NT2/D1 (cell line): ENCODE results near the gene AQP11.
"Not testable (repeated sequence)": the region's sequence is repeated elsewhere in the genome, so short reads cannot be mapped to it uniquely, and the experiment has no call there.

Experiments used
- DNase-seq: peaks from one replicate; pipeline ENCODE4 v3.0.0-alpha.2; 2011; ENCODE audit warnings: low read depth, low spot score
- H3K27me3 ChIP-seq: 2 replicates; pipeline ENCODE4 v1.6.0; 2011; ENCODE audit warnings: mild to moderate bottlenecking; ENCODE audit not compliant: insufficient read length, insufficient read depth
- H3K36me3 ChIP-seq: 2 replicates; pipeline ENCODE4 v1.6.1; 2011; ENCODE audit warnings: mild to moderate bottlenecking, low read length, mixed read lengths; ENCODE audit not compliant: insufficient read depth, insufficient read length
- H3K4me1 ChIP-seq: 2 replicates; pipeline ENCODE4 v1.5.1; 2011; ENCODE audit not compliant: insufficient read depth, insufficient read length
- H3K4me3 ChIP-seq: 2 replicates; pipeline ENCODE4 v1.5.1; 2011; ENCODE audit warnings: low read depth; ENCODE audit not compliant: insufficient read length
- H3K9ac ChIP-seq: 2 replicates; pipeline ENCODE4 v1.6.0; 2011; ENCODE audit warnings: low read depth; ENCODE audit not compliant: insufficient read length
- H3K9me3 ChIP-seq: 2 replicates; pipeline ENCODE4 v1.5.1; 2011; ENCODE audit warnings: mild to moderate bottlenecking, low read length; ENCODE audit not compliant: insufficient read depth
- SUZ12 ChIP-seq: IDR thresholded peaks from 2 replicates; pipeline ENCODE4 v1.6.1; 2011; ENCODE audit not compliant: insufficient read length, insufficient read depth; ENCODE audit errors: extremely low read depth
- YY1 ChIP-seq: IDR thresholded peaks from 2 replicates; pipeline ENCODE4 v1.6.1; 2011; ENCODE audit not compliant: insufficient read length, insufficient read depth
- ZNF274 ChIP-seq: IDR thresholded peaks from 2 replicates; pipeline ENCODE4 v1.6.1; 2011; ENCODE audit warnings: mild to moderate bottlenecking, low read depth, low read length

The AQP11 gene

GRCh38 chr11:77569676-77570070 lies 20.1 kb upstream of the AQP11 start:
- H3K4me1 ChIP-seq, result peaks cover 10% of the 10 kb centered on the region
- no peaks in the 10 kb centered on the region for H3K27me3 ChIP-seq
- no peak overlapping the region for H3K4me3 ChIP-seq
- H3K9ac ChIP-seq, result no peak overlapping the region
- no peak for DNase-seq
- no peaks in the 10 kb centered on the region for H3K9me3 ChIP-seq
- TF ChIP-seq SUZ12 (no peak), ZNF274 (no peak), YY1 (no peak)
- H3K36me3 ChIP-seq, result no peaks in the 10 kb centered on the region

- H3K36me3 ChIP-seq, H3K27me3 ChIP-seq, H3K9ac ChIP-seq, DNase-seq, H3K4me3 ChIP-seq, H3K9me3 ChIP-seq: not testable (repeated sequence)
- H3K4me1 ChIP-seq, result peaks cover 10% of the 10 kb centered on the region
Observed at GRCh38 chr11:77570896-77571295, 18.9 kb upstream of the AQP11 start.

GRCh38 chr11:77575428-77575827 lies 14.3 kb upstream of the AQP11 start:
- DNase-seq, H3K27me3 ChIP-seq, H3K4me3 ChIP-seq, H3K4me1 ChIP-seq, H3K9ac ChIP-seq, H3K36me3 ChIP-seq: not testable (repeated sequence)
- peaks cover 14% of the 10 kb centered on the region for H3K9me3 ChIP-seq

GRCh38 chr11:77580712-77581337 lies 8.9 kb upstream of the AQP11 start:
- no peaks in the 10 kb centered on the region for H3K36me3 ChIP-seq
- no peaks in the 10 kb centered on the region for H3K27me3 ChIP-seq
- H3K4me3 ChIP-seq, result no peak overlapping the region
- no peak for DNase-seq
- H3K9me3 ChIP-seq, result peaks cover 45% of the 10 kb centered on the region
- no peaks in the 10 kb centered on the region for H3K4me1 ChIP-seq
- H3K9ac ChIP-seq, result no peak overlapping the region
- TF ChIP-seq ZNF274 (no peak), YY1 (no peak), SUZ12 (no peak)

GRCh38 chr11:77589181-77589520 lies 602 bp upstream of the AQP11 start:
- H3K27me3 ChIP-seq, result peaks cover 10% of the 10 kb centered on the region
- no peak for TF ChIP-seq SUZ12
- no peak for TF ChIP-seq YY1
- TF ChIP-seq ZNF274, result no peak
- H3K9me3 ChIP-seq, result no peaks in the 10 kb centered on the region; the same call in 1 of the 2 replicates
- H3K9ac ChIP-seq, result peak overlapping the region; percentile 64
- H3K4me3 ChIP-seq, result peak overlapping the region; percentile 68
- H3K36me3 ChIP-seq, result no peaks in the 10 kb centered on the region
- peaks cover 6% of the 10 kb centered on the region for H3K4me1 ChIP-seq
- no peak for DNase-seq

- Histone ChIP-seq H3K4me1 (peaks cover 6% of the 10 kb centered on the region), H3K36me3 (no peaks in the 10 kb centered on the region), H3K4me3 (peak overlapping the region; percentile 68), H3K27me3 (peaks cover 10% of the 10 kb centered on the region), H3K9me3 (no peaks in the 10 kb centered on the region), H3K9ac (peak overlapping the region; percentile 85)
- DNase-seq, result no peak
- TF ChIP-seq YY1 (no peak), ZNF274 (no peak), SUZ12 (no peak)
Observed at GRCh38 chr11:77590194-77590782, 535 bp downstream of the AQP11 start.

GRCh38 chr11:77592727-77593126 lies 3.0 kb downstream of the AQP11 start:
- Histone ChIP-seq H3K9me3 (no peaks in the 10 kb centered on the region), H3K4me3 (no peak overlapping the region), H3K27me3 (peaks cover 10% of the 10 kb centered on the region), H3K36me3 (no peaks in the 10 kb centered on the region), H3K4me1 (peaks cover 6% of the 10 kb centered on the region), H3K9ac (no peak overlapping the region)
- DNase-seq, result no peak
- TF ChIP-seq YY1 (no peak), ZNF274 (no peak), SUZ12 (no peak)
